Upper lobe of left lung (tissue), 6 donors: ENCODE measurements around the gene MR1. TPM values are rescaled to one million over a fixed set of nuclear protein-coding genes. Genes with fewer than 3 reads are reported as not detected.

Experiments
- total RNA-seq, 6 donors: library from RNA; depleted of rRNA in 4 of 6; stranded (reverse); fragments of >200 nt in 4 of 6; gene quantifications; one replicate each; pipeline versions ENCODE4 v1.1.0 to v1.2.1, GENCODE V29; 2016 to 2021
- donor health status: DM: no; HTN: no; CAD: no; lungs with moderate emphysema.
- donor health status: DM: no; HTN: yes; CAD: no; lungs with severe emphysema.

Gene MR1
- total RNA-seq, 6 donors from 2014 or later, result 22.0 to 54.0 (median 26.9) TPM

Other genes starting within 250 kb of the MR1 start
- gene KIAA1614, start 121.1 kb upstream of the MR1 start, total RNA-seq, result 10 to 100 TPM in 1 of 6 donors, 1 to 10 TPM in 4, under 1 TPM in 1; 0.79 to 11.9 (median 4.4) TPM
- 10 to 100 TPM; 29.2 to 44.1 (median 35.2) TPM for gene STX6, start 11.1 kb upstream of the MR1 start, total RNA-seq
- 10 to 100 TPM; 15.0 to 43.6 (median 26.1) TPM for gene IER5, start 54.7 kb downstream of the MR1 start, total RNA-seq